Measurements from ENCODE around the gene CCL28.
A peak's percentile ranks its signal among the peaks of the same experiment; 100 is the strongest.
"Not testable (repeated sequence)": the region's sequence is repeated elsewhere in the genome, so short reads cannot be mapped to it uniquely, and the experiment has no call there.

CCL28 gene

GRCh38 chr5:43412156-43412555, at the start of gene CCL28:
TSS of gene CCL28 (minus strand) at chr5:43412391. CDS start at chr5:43412316, 75 bp downstream.
- no peak for DNase-seq

GRCh38 chr5:43461066-43461465, 48.9 kb upstream of the CCL28 start:
- no peak for DNase-seq

GRCh38 chr5:43456556-43456955, 44.4 kb upstream of the CCL28 start:
- DNase-seq, result no peak

DNA sequence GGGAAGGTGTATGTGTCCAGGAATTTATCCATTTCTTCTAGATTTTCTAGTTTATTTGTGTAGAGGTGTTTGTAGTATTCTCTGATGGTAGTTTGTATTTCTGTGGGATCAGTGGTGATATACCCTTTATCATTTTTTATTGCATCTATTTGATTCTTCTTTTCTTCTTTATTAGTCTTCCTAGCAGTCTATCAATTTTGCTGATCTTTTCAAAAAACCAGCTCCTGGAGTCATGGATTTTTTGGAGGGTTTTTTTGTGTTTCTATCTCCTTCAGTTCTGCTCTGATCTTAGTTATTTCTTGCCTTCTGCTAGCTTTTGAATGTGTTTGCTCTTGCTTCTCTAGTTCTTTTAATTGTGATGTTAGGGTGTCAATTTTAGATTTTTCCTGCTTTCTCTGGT, 29.4 kb upstream of the CCL28 start:
- DNase-seq, result not testable (repeated sequence)

GRCh38 chr5:43437062-43437660, 25.0 kb upstream of the CCL28 start:
- DNase-seq, result no peak

DNA sequence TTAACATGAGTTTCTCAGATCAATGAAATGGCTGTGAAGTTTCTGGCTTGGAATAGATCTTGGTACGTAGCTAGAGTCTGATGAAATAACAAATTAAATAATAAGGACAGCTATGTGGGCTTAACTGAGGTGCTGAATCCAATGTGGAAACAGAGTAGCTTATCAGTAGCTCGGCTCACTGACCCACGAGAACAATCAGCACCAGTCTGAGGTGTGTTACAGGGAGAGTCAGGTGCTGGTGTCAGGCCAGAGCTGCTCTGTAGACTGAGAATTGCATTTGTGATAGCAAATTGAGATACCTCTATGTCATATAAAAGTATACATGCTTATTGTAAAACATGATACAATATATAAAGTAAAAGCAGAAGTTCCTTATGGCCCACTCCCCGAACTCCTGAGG, 21.2 kb upstream of the CCL28 start:
- no peak for DNase-seq

DNA sequence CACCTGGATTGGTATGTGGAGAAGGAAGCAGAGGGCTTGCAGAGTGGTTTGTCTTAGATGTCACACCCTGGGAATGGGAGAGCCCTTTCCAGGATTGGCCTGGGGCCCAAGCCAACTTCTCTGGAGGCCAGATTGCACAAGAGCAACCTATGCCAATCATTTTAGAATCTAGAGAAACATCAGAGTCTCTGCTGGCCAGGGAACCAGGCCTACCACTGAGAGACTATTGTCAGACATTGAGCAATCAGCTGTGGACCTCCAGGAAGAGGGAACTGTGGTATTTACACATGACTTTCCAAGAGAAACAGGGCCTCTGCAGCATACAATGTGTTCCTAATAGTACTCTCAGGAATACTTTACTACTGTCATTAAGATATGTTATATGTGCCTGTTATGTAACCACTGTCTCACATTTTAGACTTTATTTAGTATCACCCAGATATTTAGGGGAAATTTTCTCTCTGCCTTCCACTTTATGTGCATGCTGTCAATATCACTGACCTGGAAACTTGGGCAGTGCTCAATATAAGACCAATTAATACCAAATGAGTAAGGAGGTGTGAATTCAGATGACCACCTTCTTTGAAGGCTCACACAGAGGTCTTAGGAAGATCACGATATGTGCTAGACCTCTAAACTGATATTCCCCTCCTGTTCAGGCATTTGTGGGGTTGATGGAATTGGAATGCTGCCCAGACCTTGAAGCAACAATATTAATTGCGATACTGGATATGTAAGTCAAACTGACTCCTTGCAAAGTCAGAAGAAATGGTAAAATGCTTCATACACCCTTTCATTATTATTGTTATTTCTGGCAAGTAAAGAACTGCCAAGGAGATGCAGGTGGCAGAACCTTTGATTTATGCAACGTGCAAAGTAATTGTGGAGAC, 20.5 kb upstream of the CCL28 start:
- peak; percentile 35 for DNase-seq

DNA sequence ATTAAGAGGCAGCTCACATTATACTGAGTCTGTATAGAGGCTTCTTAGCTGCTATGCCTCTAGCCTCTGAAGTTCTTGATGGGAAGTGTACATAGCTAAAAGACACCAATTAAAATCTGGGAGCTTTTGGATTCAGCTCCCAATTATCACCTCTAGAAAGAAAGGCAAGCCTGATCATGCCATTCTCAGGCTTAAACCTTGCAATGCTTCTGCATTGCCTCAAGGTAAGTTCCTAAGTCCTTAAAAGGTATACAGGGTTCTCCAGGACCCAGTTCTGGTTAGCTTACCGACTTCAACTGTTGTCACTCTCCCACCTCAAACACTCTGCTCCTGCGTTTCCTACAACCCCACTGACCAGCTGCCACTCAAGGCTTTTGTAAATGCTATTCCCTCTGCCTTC, 17.5 kb upstream of the CCL28 start:
- DNase-seq, result no peak

DNA sequence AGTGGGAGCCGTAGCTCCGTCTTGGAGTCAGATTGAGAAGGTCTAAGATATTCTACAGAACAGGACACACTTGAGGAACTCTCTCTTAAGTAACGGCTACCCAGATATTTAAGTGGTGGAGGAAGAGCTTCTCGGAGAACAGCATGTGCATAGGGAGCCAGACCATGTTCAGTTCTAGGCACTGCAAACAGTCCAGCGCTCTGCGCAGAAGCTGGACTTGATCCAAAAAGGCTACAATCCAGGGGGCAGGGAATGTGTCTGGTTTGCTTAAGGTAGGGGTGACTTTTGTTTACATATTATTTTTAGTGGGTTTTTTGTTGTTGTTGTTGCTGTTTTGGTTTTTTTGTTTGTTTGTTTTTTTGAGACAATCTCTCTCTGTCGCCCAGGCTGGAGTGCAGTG, 16.8 kb upstream of the CCL28 start:
- DNase-seq, result no peak

GRCh38 chr5:43427306-43427705, 15.1 kb upstream of the CCL28 start:
- DNase-seq, result no peak

- no peak for DNase-seq
Observed at GRCh38 chr5:43425983-43426382, 13.8 kb upstream of the CCL28 start.

DNA sequence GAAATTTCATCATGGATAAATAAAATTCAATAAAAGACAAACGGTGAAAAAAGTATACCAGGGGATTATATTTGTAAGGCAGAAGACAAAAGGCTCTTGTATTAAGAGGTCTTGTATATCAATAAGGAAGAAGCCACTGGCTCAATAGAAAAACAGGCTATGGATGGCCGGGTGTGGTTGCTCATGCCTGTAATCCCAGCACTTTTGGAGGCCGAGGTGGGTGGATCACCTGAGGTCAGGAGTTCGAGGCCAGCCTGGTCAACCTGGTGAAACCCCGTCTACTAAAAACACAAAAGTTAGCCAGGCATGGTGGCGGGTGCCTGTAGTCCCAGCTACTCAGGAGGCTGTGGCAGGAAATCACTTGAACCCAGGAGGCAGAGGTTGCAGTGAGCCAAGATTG, 10.9 kb upstream of the CCL28 start:
- not testable (repeated sequence) for DNase-seq

DNA sequence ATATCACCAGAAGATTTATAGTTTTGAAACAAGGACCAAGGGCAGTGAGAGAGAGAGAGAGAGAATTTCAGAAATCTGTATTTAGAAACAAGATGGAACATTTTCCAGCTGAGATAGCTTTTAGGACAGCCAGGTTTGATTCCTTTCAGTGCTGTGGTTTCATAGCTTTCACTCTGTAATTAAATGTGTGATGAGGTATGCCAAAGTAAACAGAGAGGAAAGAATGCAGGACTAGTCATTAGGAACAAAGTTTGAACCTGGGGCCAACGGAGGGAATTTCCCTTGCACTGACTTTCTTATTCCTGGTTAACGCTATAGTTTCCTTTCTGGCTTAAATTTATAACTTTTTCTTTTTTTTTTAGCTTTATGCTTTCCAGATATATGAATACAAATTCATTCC, 10.0 kb upstream of the CCL28 start:
- peak; percentile 22 for DNase-seq

GRCh38 chr5:43421450-43422133, 9.4 kb upstream of the CCL28 start:
- no peak for DNase-seq

- no peak for DNase-seq
Observed at GRCh38 chr5:43420241-43420640, 8.1 kb upstream of the CCL28 start.

DNA sequence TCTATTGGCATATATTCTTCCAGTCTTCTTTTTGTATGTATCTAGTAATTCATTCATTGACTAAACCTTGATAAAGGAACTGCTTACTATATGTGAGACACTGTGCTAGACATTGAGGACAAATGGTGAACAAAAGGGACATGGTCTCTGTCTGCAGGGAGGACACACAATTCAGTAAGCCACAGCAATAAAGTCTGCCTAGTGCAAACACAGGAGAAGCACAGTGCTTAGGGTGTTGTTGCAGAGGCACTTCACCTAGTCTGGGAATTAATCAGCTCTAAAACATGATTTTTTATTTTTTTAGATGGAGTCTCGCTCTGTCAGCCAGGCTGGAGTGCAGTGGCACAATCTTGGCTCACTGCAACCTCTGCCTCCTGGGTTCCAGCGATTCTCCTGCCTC, 6.4 kb upstream of the CCL28 start:
- no peak for DNase-seq

- no peak for DNase-seq
Observed at GRCh38 chr5:43416803-43417394, 4.7 kb upstream of the CCL28 start.

- DNase-seq, result no peak
Observed at GRCh38 chr5:43415935-43416802, 4.0 kb upstream of the CCL28 start.

- DNase-seq, result no peak
Observed at GRCh38 chr5:43413966-43414365, 1.8 kb upstream of the CCL28 start.

DNA sequence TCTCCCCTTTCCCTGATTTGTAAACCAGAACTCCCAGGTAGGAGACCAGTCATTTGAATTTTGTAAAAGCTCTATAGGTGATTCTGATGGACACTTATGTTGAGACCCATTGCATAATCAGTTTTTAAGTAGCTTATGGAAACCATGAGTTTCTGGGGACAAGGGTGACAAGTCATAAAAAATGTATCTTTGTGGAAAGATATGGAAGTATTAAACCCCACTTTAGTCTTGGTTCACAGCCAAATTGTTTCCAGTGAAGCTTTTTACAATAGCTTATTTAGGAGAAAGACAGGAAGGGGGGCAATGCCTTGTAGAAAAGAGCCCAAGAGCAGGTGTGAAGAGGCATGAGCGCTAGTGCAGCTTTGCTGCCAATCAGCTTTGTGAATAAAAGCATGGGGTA, 453 bp upstream of the CCL28 start:
- DNase-seq, result peak; percentile 32

DNA sequence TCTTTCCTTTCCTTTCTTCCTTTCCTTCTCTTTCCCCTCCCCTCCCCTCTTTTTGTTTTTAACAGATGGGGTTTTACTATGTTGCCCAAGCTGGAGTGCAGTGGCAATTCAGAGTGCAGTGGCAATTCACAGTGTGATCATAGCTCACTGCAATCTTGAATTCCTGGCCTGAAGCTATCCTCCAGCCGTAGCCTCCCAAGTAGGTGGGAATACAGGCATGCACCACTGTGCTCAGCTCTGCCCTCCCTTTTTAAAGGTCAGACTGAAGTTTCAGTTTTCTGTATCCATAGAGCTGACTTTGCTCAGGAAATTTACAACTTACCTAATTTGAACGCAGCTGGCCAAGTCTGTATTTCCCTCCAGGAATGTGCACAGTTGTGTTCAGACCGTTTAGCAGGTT, 696 bp downstream of the CCL28 start:
- DNase-seq, result no peak

DNA sequence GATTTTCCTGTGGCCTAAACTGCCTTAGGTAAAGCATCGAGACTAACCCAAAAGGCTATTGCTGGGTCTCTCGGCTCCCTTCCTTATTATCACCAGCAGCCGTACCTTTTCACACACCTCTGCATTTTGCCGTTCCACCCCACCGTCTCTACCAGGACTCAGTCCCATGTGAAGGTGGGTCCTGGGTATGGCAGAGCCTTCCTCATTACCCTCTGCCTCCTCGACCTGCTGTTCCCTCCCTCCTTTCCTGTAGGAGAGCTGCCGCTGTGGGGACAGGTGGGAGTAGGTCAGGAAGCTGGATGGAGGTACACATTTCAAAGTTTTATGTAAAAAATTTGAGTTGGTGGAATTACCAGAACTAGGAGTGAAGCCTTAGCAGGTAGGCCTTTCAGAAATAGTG, 1.8 kb downstream of the CCL28 start:
- DNase-seq, result no peak

All from COR-L47 (cell line).